SH-SY5Y (cell line): Measurements from ENCODE around the gene TSPAN11.

Source experiments
- GATA2 ChIP-seq: IDR thresholded peaks from 2 replicates; pipeline ENCODE4 v1.6.1; 2011; ENCODE audit warnings: mild to moderate bottlenecking, low read depth, low read length
- GATA3 ChIP-seq: IDR thresholded peaks from 2 replicates; pipeline ENCODE4 v1.6.1; 2011; ENCODE audit warnings: low read depth, mild to moderate bottlenecking, low read length, moderate library complexity

- TF ChIP-seq GATA3 (no peak), GATA2 (no peak)
These were observed 17.7 kb upstream of the TSPAN11 start for GRCh38 chr12:30908722-30909348.
